HG03175 (cell line): ENCODE data around the gene PERM1.
A peak's percentile ranks its signal among the peaks of the same experiment; 100 is the strongest.

Experiments
- ATAC-seq: cut with Tn5 transposase; IDR thresholded peaks from one replicate; pipeline ENCODE4 v1.9.1; 2021; ENCODE audit warnings: mild to moderate bottlenecking, moderate library complexity; ENCODE audit not compliant: unreplicated experiment

PERM1 gene

GRCh38 chr1:966135-966703 lies 15.7 kb downstream of the PERM1 start, which contains the start of gene PLEKHN1:
TSS of gene PLEKHN1 (plus strand) at chr1:966482. CDS start at chr1:966532, 50 bp downstream.
- peak; percentile 26 for ATAC-seq

- ATAC-seq, result no peak
Observed at GRCh38 chr1:965526-966134, 16.3 kb downstream of the PERM1 start.

GRCh38 chr1:964691-965525 lies 17.0 kb downstream of the PERM1 start:
- no peak for ATAC-seq

- ATAC-seq, result no peak
Observed at GRCh38 chr1:963746-964525, 18.0 kb downstream of the PERM1 start.

- no peak for ATAC-seq
Observed at GRCh38 chr1:963301-963651, 18.6 kb downstream of the PERM1 start.

GRCh38 chr1:962381-963300 lies 19.3 kb downstream of the PERM1 start:
- ATAC-seq, result no peak

GRCh38 chr1:961132-961669 lies 20.7 kb downstream of the PERM1 start:
- no peak for ATAC-seq

- no peak for ATAC-seq
Observed at GRCh38 chr1:960363-961131, 21.3 kb downstream of the PERM1 start, which contains the start of gene KLHL17. TSS of gene KLHL17 (plus strand) at chr1:960584. CDS start at chr1:960694, 110 bp downstream.

GRCh38 chr1:959731-960362 lies 22.0 kb downstream of the PERM1 start:
- ATAC-seq, result no peak

- peak; percentile 78 for ATAC-seq
Observed at GRCh38 chr1:958823-959730, 22.8 kb downstream of the PERM1 start, which contains the start of gene NOC2L. TSS of gene NOC2L (minus strand) at chr1:959256. CDS start at chr1:959240, 16 bp downstream.

- ATAC-seq, result no peak
Observed at GRCh38 chr1:956636-957035, 25.3 kb downstream of the PERM1 start.

- no peak for ATAC-seq
Observed at GRCh38 chr1:955474-955873, 26.4 kb downstream of the PERM1 start.

- no peak for ATAC-seq
Observed at GRCh38 chr1:954927-955326, 27.0 kb downstream of the PERM1 start.

- ATAC-seq, result no peak
Observed at GRCh38 chr1:953524-954320, 28.2 kb downstream of the PERM1 start.

GRCh38 chr1:952603-953002 lies 29.3 kb downstream of the PERM1 start:
- ATAC-seq, result no peak

GRCh38 chr1:952201-952600 lies 29.7 kb downstream of the PERM1 start:
- no peak for ATAC-seq

GRCh38 chr1:951364-951763 lies 30.5 kb downstream of the PERM1 start:
- no peak for ATAC-seq
